DOHH2 (cell line): ENCODE measurements around the gene CHST3.

Experiments
- CTCF ChIP-seq: fragments of 200-600 bp; sonication (generic); IDR thresholded peaks from one replicate; pipeline ENCODE4 v1.5.1; 2014; ENCODE audit warnings: antibody characterized with exemption, mild to moderate bottlenecking, low read depth, low read length; ENCODE audit not compliant: poor library complexity, severe bottlenecking
- EZH2phosphoT487 ChIP-seq: fragments of 200-600 bp; sonication (generic); IDR thresholded peaks from 2 replicates; pipeline ENCODE4 v1.6.1; 2017; ENCODE audit warnings: borderline replicate concordance, mild to moderate bottlenecking, antibody characterized with exemption, low read length, moderate library complexity, mixed read lengths

- TF ChIP-seq CTCF (no peak), EZH2phosphoT487 (no peak)
Observed at GRCh38 chr10:71927776-71928592, 36.2 kb upstream of the CHST3 start.
